Stomach (tissue), 9 donors: ENCODE measurements around the gene NUMB. TPM values are rescaled to one million over a fixed set of nuclear protein-coding genes. Genes with fewer than 3 reads are reported as not detected.
A peak's percentile ranks its signal among the peaks of the same experiment; 100 is the strongest.

ENCODE experiments used
- DNase-seq, 2 donors: peaks; one replicate each; pipeline versions ENCODE4 v3.0.0 to v3.0.0-alpha.2; 2013 to 2019
- H3K27ac ChIP-seq, 5 donors: fragments of 200-600 bp in 4 of 5; sonication (generic) in 4 of 5; one replicate each; pipeline ENCODE4 v1.5.1; 2013 to 2019; ENCODE audit warnings: mild to moderate bottlenecking in 1 of 5, moderate library complexity in 1 of 5
- H3K27me3 ChIP-seq, 3 donors: fragments of 200-600 bp; sonication (generic); one replicate each; pipeline ENCODE4 v1.5.1; 2017 to 2019; ENCODE audit warnings: mixed run types in 1 of 3
- H3K36me3 ChIP-seq, 4 donors: fragments of 200-600 bp; sonication (generic); 1 replicate in 3 of 4; 2 replicates in 1 of 4; pipeline ENCODE4 v1.5.1; 2016 to 2019
- H3K4me1 ChIP-seq, 4 donors: fragments of 200-600 bp; sonication (generic); one replicate each; pipeline ENCODE4 v1.5.1; 2016 to 2019
- H3K4me3 ChIP-seq, 4 donors: fragments of 200-600 bp; sonication (generic) in 3 of 4; one replicate each; pipeline ENCODE4 v1.5.1; 2016 to 2019; ENCODE audit warnings: mild to moderate bottlenecking in 1 of 4
- H3K9me3 ChIP-seq, 4 donors: fragments of 200-600 bp; sonication (generic); one replicate each; pipeline ENCODE4 v1.5.1; 2016 to 2019
- EP300 ChIP-seq: sonication (generic); formaldehyde crosslinking; IDR thresholded peaks from one replicate; pipeline ENCODE4 v1.6.1; 2017; ENCODE audit warnings: antibody characterized with exemption
- POLR2A ChIP-seq, 4 donors: fragments of 450-650 bp; IDR thresholded peaks; one replicate each; pipeline ENCODE4 v1.6.1; 2016; ENCODE audit warnings: antibody characterized with exemption in 4 of 4, control low read depth in 2 of 4, mild to moderate bottlenecking in 1 of 4, moderate library complexity in 1 of 4
- POLR2AphosphoS5 ChIP-seq, 3 donors: sonication (generic); formaldehyde crosslinking; IDR thresholded peaks; one replicate each; pipeline ENCODE4 v1.6.1; 2016; ENCODE audit warnings: antibody characterized with exemption in 3 of 3
- WGBS, 5 donors: extraction: QIAGEN DNeasy Blood & Tissue Kit in 3 of 5; methylation state at CpG; one replicate each; pipeline versions ENCODE4 v1.1.5 to v1.1.7; 2013 to 2018; 5-methylcytosine and 5-hydroxymethylcytosine counted together
- intact Hi-C: fragments of 100-400 bp; cut with DNase I; formaldehyde crosslinking; loops from one replicate; pipeline ENCODE4 v1.15.1; 2023; ENCODE audit warnings: low total_unique reads
- polyA plus RNA-seq, 3 donors: library from polyadenylated mRNA; stranded (reverse); fragments of 200-250 nt; gene quantifications; one replicate each; pipeline ENCODE4 v1.2.3, GENCODE V29; 2013
- total RNA-seq, 5 donors: library from RNA; depleted of rRNA; stranded (reverse); fragments of >200 nt; gene quantifications; one replicate each; pipeline versions ENCODE4 v1.1.0 to v1.2.3, GENCODE V29; 2014 to 2016
- TF ChIP-seq, protein P1 (sequence below), 7 experiments: fragments of 450-650 bp in 4 of 7; fragments of 200-600 bp in 3 of 7; sonication (generic) in 3 of 7; IDR thresholded peaks; one replicate each; pipeline ENCODE4 v1.5.1; 2016 to 2019; ENCODE audit warnings: antibody characterized with exemption in 7 of 7, control low read depth in 2 of 7, mild to moderate bottlenecking in 1 of 7
- donor health status: healthy with polysubstance abuse.
- donor health status: Bipolar disorder and iron deficiency.
- donor health status: healthy.

The NUMB gene
- total and polyA plus RNA-seq, 8 donors, result 26.4 to 135 (median 50.0) TPM

DNA sequence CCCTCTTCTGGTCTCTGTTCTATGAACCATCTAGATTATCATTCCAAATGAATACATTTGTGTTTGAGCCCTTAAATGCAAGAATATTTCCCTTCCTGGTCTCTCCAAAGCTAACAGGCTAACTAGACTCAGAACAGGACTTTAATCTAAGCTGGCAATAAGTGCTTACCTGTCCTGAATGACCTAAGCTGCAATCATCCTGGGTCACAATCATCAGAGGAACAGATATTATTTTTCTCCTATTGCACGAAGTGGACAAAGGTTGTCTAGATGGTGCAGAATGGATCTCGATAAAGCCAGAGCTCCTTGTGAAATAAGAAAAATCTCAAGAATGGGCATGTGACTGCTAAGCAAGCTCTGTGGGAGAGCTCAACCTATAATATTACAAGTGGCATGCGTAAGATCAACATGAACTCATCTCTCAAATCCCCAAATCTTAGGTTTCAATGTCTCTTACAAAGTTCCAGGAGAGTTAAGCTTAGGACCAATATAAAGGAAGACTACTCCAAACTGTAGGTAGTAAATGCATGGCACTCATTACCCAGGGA lies 10.6 kb upstream of the NUMB start:
- no peak for TF ChIP-seq POLR2A (IDR thresholded peaks at IDR 0.05)
- TF ChIP-seq, protein P1, sequence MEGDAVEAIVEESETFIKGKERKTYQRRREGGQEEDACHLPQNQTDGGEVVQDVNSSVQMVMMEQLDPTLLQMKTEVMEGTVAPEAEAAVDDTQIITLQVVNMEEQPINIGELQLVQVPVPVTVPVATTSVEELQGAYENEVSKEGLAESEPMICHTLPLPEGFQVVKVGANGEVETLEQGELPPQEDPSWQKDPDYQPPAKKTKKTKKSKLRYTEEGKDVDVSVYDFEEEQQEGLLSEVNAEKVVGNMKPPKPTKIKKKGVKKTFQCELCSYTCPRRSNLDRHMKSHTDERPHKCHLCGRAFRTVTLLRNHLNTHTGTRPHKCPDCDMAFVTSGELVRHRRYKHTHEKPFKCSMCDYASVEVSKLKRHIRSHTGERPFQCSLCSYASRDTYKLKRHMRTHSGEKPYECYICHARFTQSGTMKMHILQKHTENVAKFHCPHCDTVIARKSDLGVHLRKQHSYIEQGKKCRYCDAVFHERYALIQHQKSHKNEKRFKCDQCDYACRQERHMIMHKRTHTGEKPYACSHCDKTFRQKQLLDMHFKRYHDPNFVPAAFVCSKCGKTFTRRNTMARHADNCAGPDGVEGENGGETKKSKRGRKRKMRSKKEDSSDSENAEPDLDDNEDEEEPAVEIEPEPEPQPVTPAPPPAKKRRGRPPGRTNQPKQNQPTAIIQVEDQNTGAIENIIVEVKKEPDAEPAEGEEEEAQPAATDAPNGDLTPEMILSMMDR (IDR thresholded peaks at IDR 0.05), result no peak
- no peak for TF ChIP-seq POLR2AphosphoS5 (IDR thresholded peaks at IDR 0.05)
- no peak for TF ChIP-seq EP300
- no peaks in the 10 kb centered on the region for H3K27me3 ChIP-seq
- no peak overlapping the region for H3K4me3 ChIP-seq
- intact Hi-C loops, result no loop called here
- no peaks in the 10 kb centered on the region for H3K9me3 ChIP-seq
- no peak for DNase-seq
- no peaks in the 10 kb centered on the region for H3K36me3 ChIP-seq
- no peak overlapping the region for H3K27ac ChIP-seq
- peaks cover 0 to 42% (median 19%) of the 10 kb centered on the region in 4 donors for H3K4me1 ChIP-seq
- 63 to 82% (median 75%) methylated on average over 3 of the region's 3 CpGs for WGBS, 5 donors

DNA sequence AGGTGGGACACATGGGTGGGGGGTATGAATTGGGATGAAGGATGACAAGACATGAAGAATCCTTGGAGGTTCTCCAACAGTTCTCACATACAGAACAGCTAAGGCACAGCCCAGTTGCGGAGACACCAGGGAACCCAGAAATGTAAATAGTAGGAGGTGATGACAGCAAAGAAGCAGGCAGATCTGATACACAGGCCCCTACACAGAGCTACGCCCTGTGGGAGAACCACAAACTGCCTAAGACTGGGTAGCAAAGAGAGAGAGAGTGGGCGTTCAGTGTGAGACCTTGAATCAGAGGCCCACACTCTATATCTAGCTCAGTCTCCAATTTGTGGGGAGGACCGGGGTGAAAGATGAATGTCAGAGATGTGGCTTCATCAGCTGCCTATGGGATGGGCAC lies 9.5 kb upstream of the NUMB start:
- H3K27ac ChIP-seq, result peak overlapping the region in 1 of 5 donors; percentile 17
- intact Hi-C loops, result no loop called here
- TF ChIP-seq, protein P1 (IDR thresholded peaks at IDR 0.05), result no peak
- TF ChIP-seq POLR2AphosphoS5 (IDR thresholded peaks at IDR 0.05) (no peak), POLR2A (IDR thresholded peaks at IDR 0.05) (no peak), EP300 (no peak)

DNA sequence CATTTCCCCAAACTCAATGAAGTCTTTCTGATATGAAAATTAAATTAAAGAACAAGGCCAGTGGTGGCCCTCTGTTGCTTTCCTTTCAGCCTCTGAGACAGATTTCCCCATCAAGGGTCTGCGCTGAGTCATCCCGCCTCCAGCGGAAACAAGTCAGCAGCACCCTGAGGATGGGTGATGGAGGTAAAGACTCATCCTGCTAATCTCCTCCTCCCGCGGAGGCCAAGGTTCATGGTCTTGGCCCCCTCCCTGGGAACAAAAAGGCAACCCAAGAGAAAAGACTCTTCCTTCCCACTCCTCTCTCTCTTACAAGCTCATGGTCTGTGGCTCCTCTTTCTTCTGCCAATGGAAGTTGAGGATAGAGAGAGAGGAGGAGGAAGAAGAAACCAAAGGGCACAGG lies 9.0 kb upstream of the NUMB start:
- Histone ChIP-seq H3K27me3 (no peaks in the 10 kb centered on the region), H3K36me3 (no peaks in the 10 kb centered on the region), H3K4me3 (no peak overlapping the region), H3K4me1 (peaks cover 11 to 56% (median 31%) of the 10 kb centered on the region in 4 donors), H3K9me3 (no peaks in the 10 kb centered on the region), H3K27ac (peak overlapping the region in 2 of 5 donors; percentile 17 to 54)
- DNase-seq, result no peak
- TF ChIP-seq, protein P1 (IDR thresholded peaks at IDR 0.05), result no peak
- TF ChIP-seq POLR2AphosphoS5 (IDR thresholded peaks at IDR 0.05), result no peak
- no peak for TF ChIP-seq EP300
- no peak for TF ChIP-seq POLR2A (IDR thresholded peaks at IDR 0.05)
- WGBS, 5 donors, result 80 to 87% (median 84%) methylated on average over 5 of the region's 5 CpGs
- intact Hi-C loops, result no loop called here

More for the DNA sequence above, 9.5 kb upstream of the NUMB start:
- H3K27me3 ChIP-seq, result no peaks in the 10 kb centered on the region
- H3K36me3 ChIP-seq, result no peaks in the 10 kb centered on the region
- peaks cover 6 to 52% (median 27%) of the 10 kb centered on the region in 4 donors for H3K4me1 ChIP-seq
- 81 to 88% (median 82%) methylated on average over 4 of the region's 4 CpGs for WGBS, 5 donors
- DNase-seq, result no peak
- H3K4me3 ChIP-seq, result no peak overlapping the region
- no peaks in the 10 kb centered on the region for H3K9me3 ChIP-seq

DNA sequence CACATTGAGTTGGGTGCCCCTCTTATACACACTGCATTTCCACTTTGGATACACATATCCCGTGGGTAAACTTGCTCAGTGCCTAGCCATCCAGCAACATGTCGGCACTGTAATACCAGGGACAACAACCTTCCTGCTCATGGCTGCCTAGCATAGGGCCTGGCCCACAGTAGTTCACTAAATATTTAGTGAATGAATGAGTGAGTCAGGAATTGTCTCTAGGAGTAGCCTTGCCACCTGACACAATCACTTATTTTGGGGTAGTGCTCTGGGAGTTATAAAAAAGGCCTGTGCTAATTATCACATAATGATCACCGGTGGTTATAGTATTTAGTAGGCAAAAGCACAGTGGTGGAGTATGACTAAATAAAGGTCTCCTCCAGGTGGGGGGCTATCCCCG lies 8.5 kb upstream of the NUMB start:
- Histone ChIP-seq H3K4me3 (no peak overlapping the region), H3K4me1 (peaks cover 16 to 59% (median 36%) of the 10 kb centered on the region in 4 donors), H3K27ac (peak overlapping the region in 2 of 5 donors; percentile 17 to 54), H3K9me3 (no peaks in the 10 kb centered on the region), H3K36me3 (no peaks in the 10 kb centered on the region), H3K27me3 (no peaks in the 10 kb centered on the region)
- TF ChIP-seq, protein P1 (IDR thresholded peaks at IDR 0.05), result no peak
- TF ChIP-seq POLR2A (IDR thresholded peaks at IDR 0.05) (no peak), EP300 (no peak), POLR2AphosphoS5 (IDR thresholded peaks at IDR 0.05) (no peak)
- intact Hi-C loops, result no loop called here
- no peak for DNase-seq
- 90 to 98% (median 95%) methylated on average over 4 of the region's 4 CpGs for WGBS, 5 donors
